NCI-H446 treated with DMSO at 0.1 percent for 48 hours (cell line): Measurements from ENCODE around the gene ZFHX3.

ENCODE experiments used
- DNase-seq: peaks from one replicate; lab custom pipeline; 2025; lab: John Stamatoyannopoulos, UW

The ZFHX3 gene

GRCh38 chr16:72875291-72876031 is 172.5 kb downstream of the ZFHX3 start:
- DNase-seq: peak; percentile 68

DNA sequence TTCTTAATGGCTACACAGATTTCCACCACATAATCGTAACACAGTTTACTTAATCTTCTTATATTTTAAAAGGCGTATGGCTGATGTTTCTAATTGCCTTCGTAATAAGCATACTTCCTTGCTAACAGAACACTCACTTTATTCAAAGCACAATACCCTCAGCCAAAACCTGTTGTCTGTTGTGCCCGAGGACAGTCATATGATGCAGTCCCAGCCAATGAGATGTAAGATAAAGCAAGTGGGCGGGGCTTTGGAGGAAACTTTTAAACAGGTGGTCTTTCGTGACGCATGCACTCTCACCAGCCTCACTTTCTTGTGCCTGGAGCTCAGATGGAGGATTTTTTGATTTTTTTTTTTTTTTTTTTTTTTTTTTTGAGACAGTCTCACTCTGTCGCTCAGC is 174.1 kb downstream of the ZFHX3 start:
- DNase-seq: no peak

GRCh38 chr16:72873044-72873443 is 174.9 kb downstream of the ZFHX3 start:
- no peak for DNase-seq

GRCh38 chr16:72865835-72866234 is 182.1 kb downstream of the ZFHX3 start:
- no peak for DNase-seq

DNA sequence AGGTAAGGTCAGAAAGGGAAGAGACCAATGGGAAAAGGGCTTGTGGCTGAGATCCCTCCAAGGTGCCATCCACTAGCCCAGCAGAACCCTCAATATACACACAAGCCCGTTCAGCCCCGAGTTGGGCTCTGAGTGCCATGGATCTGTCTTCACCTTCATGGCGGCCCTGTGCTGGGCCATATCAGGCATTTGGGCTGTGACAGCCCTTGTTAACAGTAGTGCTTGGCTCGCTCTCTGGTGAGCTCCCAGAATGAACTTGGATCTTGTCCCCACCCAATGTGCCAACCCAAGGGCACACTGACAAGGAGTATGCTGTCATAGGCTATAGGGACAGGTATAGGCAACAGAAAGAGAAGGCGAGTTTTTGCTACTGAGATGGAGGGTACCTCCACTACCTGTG is 182.7 kb downstream of the ZFHX3 start:
- no peak for DNase-seq

DNA sequence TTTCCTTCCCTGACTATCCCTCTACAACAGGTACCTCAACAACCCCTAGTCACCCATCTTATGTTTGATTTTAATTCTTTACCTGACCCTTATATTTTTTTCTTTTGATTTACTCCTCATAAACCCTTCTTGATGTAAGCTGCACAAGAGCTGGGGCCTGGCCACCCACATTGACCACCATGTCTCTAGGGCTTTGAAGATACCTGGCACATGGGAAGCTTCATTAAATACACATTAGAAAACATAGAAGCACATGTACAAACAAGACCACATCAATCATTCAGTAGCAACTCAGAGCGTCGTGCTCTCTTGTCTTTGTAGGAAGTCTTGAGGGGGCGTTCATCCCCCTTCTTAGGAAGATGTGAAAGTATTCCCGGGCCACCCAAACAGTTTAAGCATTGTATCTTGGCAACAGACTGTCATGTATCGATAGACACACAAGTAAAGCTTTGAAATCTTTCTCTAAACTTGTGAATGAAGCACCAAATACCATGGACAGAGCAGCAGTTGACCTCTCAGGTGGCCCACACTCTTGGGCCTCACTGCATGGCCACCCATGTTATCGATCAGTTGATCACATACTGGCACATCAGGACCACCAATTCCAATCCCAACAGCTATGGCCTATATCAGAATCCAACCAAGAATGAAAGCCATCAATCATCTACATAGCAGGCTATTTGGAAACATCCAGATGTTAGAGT is 183.6 kb downstream of the ZFHX3 start:
- DNase-seq: no peak

- no peak for DNase-seq
These were observed 185.8 kb downstream of the ZFHX3 start for GRCh38 chr16:72862090-72862489.

DNA sequence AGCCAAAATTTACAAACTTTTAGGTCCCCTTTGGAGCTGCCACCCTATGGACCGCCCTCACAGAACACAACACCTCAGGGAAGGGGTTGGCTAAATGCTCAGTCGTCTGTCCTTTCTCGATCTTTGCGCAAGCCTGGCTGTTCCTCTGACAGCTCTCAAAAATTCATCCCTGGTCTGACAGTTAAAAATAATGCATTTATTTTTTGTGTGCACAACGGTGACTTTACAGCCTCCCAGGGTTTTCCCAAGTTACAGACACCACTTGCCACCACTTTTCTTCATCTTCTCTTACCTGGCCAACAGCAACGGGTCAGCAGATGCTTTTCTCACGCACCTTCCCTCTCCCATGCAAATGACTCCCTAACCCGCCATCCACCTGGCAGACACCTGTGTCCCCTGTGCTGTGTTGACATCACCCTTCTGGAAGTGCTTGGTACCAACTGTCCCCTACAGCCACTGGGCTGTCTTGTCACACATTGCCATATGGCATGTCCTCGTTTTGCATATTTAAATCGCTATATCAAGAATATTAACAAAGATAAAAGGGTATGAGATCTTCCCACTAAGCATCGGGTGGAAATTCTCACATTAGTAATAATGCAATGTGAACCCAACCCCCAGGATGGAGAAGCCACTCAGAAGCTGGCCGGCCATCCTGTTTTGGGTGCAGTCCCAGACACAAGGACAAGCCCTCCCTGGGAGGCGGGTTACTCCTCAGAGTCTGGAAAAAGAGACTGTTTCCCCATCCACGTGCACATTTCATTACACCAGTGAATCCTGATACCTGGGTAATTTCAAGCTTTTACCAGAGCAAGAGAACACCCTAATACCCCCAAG is 187.0 kb downstream of the ZFHX3 start:
- DNase-seq: no peak

DNA sequence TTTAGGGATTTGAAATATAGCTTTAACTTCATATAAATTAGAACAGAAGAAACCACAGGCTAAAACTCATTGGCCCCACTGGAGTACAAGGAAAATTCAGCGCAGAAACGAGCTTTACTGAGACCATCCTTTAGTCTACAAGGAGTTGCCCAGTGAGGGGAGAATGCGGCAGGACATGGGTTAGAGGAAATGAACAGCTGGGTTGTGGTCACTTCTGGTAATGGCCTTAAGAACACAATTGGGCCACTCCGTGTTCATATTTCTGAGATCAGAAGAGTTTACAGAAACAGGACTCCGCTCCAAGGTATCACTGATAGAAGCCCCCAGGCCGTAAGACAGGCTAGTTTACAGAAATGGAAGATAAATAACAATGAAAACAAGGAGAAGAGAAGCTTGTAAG is 188.3 kb downstream of the ZFHX3 start:
- no peak for DNase-seq

DNA sequence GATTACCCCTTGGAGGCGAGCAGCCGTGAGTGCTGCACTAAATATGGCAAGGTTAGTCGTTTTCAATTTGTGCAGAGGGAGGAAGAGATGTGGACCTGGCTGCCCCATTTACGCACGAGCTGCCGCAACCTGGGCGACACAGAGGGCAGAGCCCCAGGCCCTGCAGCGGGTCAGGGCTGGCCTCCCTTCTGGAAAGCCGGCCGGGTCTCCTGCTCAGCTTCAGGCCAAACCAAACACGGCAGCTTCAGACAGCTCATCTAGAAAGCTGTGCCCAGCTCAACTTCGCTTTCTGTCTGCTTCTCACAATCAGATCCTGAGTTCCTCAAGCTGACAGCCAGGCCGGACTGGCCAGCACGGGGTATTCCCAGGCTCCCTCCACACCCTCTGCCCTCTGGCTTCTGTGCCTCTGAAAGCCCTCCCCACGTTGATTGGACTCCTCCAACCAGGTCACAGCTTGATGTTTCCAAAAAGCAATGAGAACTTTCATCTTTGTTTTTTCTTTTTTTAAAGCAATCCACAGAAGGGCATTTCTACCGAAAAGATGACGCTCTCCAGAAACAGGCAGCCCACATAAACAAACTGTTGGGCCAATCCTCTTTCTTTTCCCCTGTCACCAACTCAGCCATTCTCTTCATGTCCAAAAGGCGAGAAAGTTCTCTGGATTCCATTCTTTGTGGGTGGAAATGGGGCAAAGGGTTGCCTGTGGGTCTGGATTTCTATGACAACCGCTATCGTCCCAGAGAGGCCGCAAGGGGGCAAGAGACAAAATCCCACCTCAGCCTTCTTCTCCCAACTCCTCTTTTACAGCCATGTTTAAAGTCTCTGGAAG is 189.0 kb downstream of the ZFHX3 start:
- no peak for DNase-seq

- peak; percentile 72 for DNase-seq
These were observed 189.9 kb downstream of the ZFHX3 start for GRCh38 chr16:72857834-72858664.

- DNase-seq: no peak
These were observed 191.1 kb downstream of the ZFHX3 start for GRCh38 chr16:72856797-72857196.

DNA sequence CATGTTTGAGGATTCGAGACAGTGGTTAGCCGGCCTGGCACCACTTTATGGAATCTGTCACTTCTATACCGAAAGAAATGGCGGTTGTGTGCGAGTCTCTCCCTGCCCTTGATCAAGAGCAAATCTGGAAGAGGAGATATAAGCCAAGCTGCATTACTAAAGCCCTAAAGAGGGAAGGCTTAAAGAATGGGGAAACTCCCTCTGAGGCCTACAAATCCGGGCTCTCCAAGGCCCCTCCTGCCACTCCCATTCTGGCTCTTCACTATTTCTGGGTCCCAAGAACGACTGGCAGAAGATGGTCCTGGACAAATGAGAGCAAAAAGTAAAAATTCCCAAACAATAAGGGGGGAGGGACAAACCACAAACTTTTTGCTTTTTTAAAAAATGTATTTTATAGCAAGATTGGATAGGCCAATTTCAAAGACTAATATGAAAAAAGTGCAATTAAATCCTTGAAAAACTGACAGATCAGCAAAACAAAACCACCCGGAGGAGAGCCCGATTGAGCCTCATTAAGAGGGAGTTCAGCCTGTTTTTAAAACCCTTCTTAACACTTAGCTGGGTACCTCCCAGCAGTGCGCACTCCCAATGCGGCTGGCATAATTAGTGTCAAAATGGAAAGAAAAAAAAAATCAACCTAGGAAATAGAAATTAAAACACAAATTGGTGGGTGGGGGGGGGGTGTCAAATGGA is 193.5 kb downstream of the ZFHX3 start:
- DNase-seq: no peak

DNA sequence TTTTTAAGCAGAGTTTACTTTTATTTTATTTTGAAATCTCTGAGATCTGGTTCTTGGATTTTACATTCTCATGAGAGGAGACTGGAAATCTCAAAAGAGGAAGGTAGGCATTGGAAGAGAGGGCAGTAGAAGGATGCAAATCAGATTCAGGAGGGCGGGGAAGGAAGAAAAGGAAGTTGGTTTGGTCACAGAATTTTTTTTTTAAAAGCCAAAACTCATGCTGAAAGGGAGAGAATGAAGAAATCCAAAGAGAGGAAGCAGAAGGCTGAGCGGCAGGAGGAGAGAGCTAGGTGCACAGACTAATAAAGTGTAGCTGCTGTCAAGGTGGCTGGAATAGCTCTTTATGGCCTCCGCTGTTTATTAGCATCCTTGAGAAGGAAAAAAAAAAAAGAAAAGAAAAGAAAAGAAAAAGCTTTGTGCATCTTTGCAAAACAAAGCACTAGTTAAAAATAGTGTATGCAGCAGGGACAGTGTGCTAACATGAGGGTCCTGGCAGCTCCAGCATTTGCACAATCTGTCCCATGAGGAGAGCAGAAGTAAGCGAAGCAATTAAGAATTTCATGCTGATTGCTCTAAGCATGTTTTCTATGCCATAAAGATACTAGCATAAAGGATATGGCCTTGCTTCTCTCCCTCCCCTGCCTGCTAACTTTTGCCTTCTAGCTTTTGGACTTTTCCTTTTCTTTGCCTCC is 194.2 kb downstream of the ZFHX3 start:
- no peak for DNase-seq

DNA sequence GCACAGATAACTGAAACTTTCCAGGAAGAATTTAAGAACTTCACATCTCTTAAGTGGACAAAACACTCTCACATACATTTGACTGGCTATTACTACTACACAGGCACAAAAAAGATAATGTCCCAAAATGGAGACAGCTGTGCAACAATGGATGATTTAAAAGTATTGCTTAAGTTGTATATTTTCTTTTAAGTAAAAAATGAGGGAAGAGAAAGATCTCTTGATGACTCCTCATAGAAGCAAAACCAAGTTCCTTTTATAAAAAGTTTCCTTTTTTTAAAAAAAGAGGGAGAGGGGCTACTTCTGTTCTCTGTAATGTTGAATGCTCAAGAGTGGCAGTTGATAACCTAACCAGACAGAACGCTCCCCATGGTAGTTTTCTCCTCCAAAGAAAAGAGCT is 195.5 kb downstream of the ZFHX3 start:
- no peak for DNase-seq

GRCh38 chr16:72850853-72851252 is 197.1 kb downstream of the ZFHX3 start:
- DNase-seq: peak; percentile 18

DNA sequence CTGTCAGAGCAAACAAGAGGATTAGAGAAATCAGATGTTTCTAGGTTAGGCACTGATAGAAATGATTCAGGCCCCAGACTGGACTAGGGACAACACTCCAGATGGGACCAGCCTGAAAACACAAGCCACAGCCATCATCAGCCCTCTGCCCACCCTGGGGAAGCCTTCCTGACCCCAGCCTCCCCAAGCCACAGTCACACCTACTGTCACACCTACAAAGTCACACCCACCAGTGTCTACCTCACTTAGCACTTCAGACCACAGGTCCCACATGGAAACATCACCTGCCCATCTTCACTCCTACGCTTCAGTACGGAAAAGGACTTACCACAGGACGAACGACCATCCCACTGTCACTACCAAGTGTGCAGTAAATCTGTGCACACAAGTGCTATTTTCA is 197.9 kb downstream of the ZFHX3 start:
- DNase-seq: no peak

GRCh38 chr16:72848759-72849664 is 198.9 kb downstream of the ZFHX3 start:
- peak; percentile 73 for DNase-seq

DNA sequence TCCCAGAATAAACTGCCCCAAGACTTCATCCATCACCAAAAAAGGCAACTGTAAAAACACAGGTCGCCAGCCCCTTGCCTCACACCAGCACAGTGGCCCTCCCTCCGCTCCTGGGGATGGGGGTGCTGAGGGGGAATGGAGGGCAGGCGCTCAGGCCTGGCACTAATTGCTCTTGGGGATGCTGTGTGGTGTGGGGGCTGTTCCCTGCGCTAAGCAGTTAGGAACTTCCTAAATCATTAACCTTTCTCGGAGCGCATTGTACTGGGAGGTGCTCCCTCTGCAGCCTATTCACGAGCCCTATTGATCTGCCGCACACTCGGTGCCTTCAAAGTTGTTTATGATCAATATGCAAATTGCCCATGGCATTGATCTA is 199.9 kb downstream of the ZFHX3 start:
- no peak for DNase-seq
